Effector memory CD8-positive, alpha-beta T cell (primary cell): ENCODE results near the gene CHST12.
A peak's percentile ranks its signal among the peaks of the same experiment; 100 is the strongest.
"Not testable (repeated sequence)": the region's sequence is repeated elsewhere in the genome, so short reads cannot be mapped to it uniquely, and the experiment has no call there.

Experiments
- ATAC-seq: fragments of 150-1000 bp; cut with Tn5 transposase; replicated peaks from 2 replicates; pipeline ENCODE4 v1.10.0; 2021; ENCODE audit warnings: mild to moderate bottlenecking, moderate library complexity
- DNase-seq, 3 experiments: peaks; one replicate each; pipeline ENCODE4 v3.0.0; 2021
- H3K27ac Mint-ChIP-seq, 2 donors: one replicate each; pipeline ENCODE4 v1.8.0; 2022; ENCODE audit warnings: mild to moderate bottlenecking in 2 of 2, mixed read lengths in 2 of 2, moderate library complexity in 2 of 2
- H3K27me3 Mint-ChIP-seq, 2 donors: one replicate each; pipeline ENCODE4 v1.8.0; 2022; ENCODE audit warnings: mixed read lengths in 2 of 2
- H3K36me3 Mint-ChIP-seq: one replicate; pipeline ENCODE4 v1.8.0; 2022; ENCODE audit warnings: mild to moderate bottlenecking, moderate library complexity, mixed read lengths; ENCODE audit not compliant: insufficient read depth
- H3K4me1 Mint-ChIP-seq, 2 donors: one replicate each; pipeline ENCODE4 v1.8.0; 2022; ENCODE audit warnings: low read depth in 2 of 2, mixed read lengths in 2 of 2
- H3K4me3 Mint-ChIP-seq, 2 donors: one replicate each; pipeline ENCODE4 v1.8.0; 2022; ENCODE audit warnings: mild to moderate bottlenecking in 2 of 2, mixed read lengths in 2 of 2, moderate library complexity in 2 of 2
- H3K9me3 Mint-ChIP-seq, 2 donors: one replicate each; pipeline ENCODE4 v1.8.0; 2022; ENCODE audit warnings: mixed read lengths in 2 of 2

CHST12 gene

DNA sequence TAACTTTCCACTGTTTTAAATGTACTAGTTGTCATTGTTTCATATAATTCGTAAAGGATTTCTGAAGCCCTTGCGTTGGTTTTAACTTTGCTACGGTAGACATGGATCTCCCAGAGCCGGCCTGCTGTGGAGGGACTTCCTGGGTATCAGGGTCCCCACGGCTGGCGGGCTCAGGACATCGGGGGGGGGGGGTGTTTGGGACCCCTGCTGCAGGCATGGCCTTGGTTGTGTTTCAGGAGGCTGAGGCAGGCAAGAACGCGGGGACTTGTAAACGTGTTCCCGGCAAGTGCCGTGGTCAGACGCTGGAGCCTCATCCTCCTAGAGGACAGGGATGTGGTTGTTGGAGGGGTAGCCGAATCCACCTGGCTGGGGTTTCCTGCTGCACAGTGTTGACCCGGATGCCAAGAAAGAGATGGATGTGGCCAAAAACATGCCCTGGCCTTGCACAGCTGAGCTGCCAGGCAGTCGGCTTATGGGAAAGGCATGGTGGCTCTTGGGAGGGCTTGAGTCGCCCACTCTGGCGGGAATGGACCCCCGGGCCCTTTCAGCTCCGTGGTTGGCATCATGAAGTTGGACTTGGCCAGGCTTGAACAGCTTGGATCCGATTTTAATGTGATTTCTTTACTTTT, 21.4 kb upstream of the CHST12 start:
- no peak for DNase-seq
- no peak overlapping the region for H3K4me3 Mint-ChIP-seq
- peaks cover 50% of the 10 kb centered on the region for H3K36me3 Mint-ChIP-seq
- ATAC-seq = no peak
- no peaks in the 10 kb centered on the region for H3K27me3 Mint-ChIP-seq
- H3K9me3 Mint-ChIP-seq = no peaks in the 10 kb centered on the region
- peaks cover 11 to 14% of the 10 kb centered on the region in 2 donors for H3K4me1 Mint-ChIP-seq
- no peak overlapping the region for H3K27ac Mint-ChIP-seq

DNA sequence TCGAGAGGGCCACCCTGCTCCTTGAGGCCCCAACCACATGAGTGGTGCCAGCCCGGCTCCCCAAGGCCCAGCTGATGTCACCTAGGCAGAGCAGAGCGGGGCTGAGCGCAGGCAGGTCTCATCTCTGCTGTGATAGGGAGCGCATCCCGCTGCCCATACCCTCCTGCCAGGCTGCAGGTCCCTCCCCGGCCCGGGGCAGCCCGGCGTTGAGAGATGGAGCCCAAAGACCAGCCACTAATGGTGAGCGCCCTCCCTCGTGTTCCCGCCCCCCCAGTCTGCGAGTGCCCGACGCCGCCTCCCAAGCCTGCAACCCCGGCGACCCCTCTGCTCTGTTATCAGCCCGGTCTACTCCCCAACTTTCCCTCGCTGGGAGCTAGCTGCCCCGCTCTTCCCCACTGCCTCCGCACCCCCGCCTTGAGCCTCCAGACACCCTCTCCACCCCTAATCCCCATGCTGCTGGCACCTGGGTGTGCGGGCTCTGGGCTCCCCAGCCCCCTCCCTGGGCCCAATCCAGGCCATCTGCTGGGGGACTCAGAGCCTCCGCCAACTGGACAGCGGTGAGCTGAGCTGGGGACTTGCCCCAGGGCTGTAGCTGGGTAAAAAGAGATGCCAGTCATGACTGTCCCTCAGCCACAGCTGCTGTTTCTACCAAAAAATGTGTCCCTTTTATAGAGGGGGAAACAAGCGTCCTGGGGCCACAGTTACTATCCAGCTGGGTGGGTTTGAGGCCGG, 19.7 kb upstream of the CHST12 start:
- ATAC-seq = no peak
- no peaks in the 10 kb centered on the region for H3K27me3 Mint-ChIP-seq
- no peak overlapping the region for H3K4me3 Mint-ChIP-seq
- H3K9me3 Mint-ChIP-seq = no peaks in the 10 kb centered on the region
- peaks cover 2 to 3% of the 10 kb centered on the region in 2 donors for H3K4me1 Mint-ChIP-seq
- peaks cover 40% of the 10 kb centered on the region for H3K36me3 Mint-ChIP-seq
- H3K27ac Mint-ChIP-seq = peak overlapping the region in 1 of 2 donors; percentile 23
- DNase-seq = no peak

GRCh38 chr7:2384354-2385243, 18.8 kb upstream of the CHST12 start:
- H3K9me3 Mint-ChIP-seq = no peaks in the 10 kb centered on the region
- H3K27ac Mint-ChIP-seq = peak overlapping the region in 1 of 2 donors; percentile 23
- DNase-seq (no peak), ATAC-seq (no peak)
- peaks cover 0 to 2% of the 10 kb centered on the region in 2 donors for H3K4me1 Mint-ChIP-seq
- H3K27me3 Mint-ChIP-seq = no peaks in the 10 kb centered on the region
- H3K36me3 Mint-ChIP-seq = peaks cover 32% of the 10 kb centered on the region
- no peak overlapping the region for H3K4me3 Mint-ChIP-seq

DNA sequence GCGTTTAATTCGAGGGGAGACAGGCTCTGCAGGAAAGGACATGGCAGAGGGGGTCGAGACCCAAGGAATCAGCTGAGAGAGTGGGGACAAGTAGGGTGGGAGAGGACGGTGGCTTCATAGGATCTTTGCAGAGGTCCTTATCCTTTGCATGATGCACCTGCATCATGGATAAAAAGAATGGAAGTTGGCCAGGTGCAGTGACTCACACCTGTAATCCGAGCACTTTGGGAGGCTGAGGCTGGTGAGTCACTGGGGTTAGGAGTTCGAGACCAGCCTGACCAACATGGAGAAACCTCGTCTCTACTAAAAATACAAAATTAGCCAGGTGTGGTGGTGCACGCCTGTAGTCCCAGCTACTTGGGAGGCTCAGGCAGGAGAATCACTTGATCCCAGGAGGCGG, 17.3 kb upstream of the CHST12 start:
- not testable (repeated sequence) for H3K27me3 Mint-ChIP-seq, H3K4me3 Mint-ChIP-seq, ATAC-seq, H3K9me3 Mint-ChIP-seq, H3K4me1 Mint-ChIP-seq, DNase-seq
- Mint-ChIP-seq H3K27ac (peak overlapping the region; percentile 28 to 44), H3K36me3 (peaks cover 19% of the 10 kb centered on the region)

- Mint-ChIP-seq H3K4me3 (no peak overlapping the region), H3K9me3 (no peaks in the 10 kb centered on the region), H3K27ac (no peak overlapping the region), H3K27me3 (no peaks in the 10 kb centered on the region), H3K36me3 (peaks cover 9% of the 10 kb centered on the region), H3K4me1 (peaks cover 0 to under 1% of the 10 kb centered on the region in 2 donors)
- no peak for ATAC-seq
- DNase-seq = no peak
Observed at GRCh38 chr7:2386964-2387669, 16.3 kb upstream of the CHST12 start.

DNA sequence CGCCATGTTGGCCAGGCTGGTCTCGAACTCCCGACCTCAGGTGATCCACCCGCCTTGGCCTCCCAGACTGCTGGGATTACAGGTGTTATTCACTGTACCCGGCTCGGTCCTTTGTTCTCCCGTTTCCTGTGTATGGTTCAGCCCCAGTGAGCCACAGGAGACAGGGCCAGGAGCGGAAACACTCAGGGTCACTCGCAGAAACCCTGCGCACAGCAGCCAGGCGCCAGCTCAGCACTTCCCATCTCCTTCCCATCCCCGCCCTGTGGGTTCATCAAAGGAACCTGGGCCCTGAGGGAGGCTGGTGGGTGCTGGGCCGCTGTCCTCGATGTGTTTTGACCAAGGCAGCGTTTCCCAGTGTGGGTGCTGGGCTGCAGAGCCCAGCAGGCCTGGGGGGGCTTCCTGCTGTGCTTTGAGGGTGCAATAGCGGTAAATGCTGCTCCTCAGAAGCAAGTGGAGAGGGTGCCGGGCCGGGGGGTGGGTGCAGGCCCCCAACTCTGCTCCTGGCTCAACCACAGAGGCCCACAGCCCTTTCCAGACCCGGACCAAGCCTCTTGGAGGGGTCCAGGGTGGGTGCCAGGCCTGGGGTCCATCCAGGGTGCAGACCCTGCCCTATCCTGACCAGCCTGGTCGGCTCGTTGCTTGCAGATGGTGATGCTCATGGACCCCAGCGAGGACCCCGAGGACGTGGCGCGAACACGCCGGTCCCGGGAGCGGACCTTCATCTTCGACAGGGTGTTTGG, 15.3 kb upstream of the CHST12 start:
- Mint-ChIP-seq H3K36me3 (peaks cover 3% of the 10 kb centered on the region), H3K4me1 (peaks cover 0 to 1% of the 10 kb centered on the region in 2 donors), H3K4me3 (no peak overlapping the region), H3K9me3 (no peaks in the 10 kb centered on the region), H3K27ac (no peak overlapping the region), H3K27me3 (no peaks in the 10 kb centered on the region)
- ATAC-seq (no peak), DNase-seq (no peak)

DNA sequence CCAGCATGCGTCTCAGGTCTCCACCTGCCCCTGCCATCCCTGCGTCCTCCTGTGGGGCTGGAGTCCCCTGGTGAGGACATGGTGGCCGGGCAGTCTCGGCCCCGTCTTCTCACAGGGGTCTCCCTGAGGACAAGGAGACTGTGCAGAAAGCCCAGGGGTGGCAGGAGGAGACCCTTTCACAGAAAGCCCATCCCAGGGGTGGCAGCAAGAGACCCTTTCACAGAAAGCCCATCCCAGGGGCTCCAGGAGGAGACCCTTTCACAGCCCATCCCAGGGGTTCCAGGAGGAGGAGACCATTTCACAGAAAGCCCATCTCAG, 14.8 kb upstream of the CHST12 start:
- Mint-ChIP-seq H3K4me3 (no peak overlapping the region), H3K27ac (no peak overlapping the region), H3K27me3 (no peaks in the 10 kb centered on the region), H3K36me3 (peaks cover 3% of the 10 kb centered on the region), H3K4me1 (peaks cover 0 to 1% of the 10 kb centered on the region in 2 donors), H3K9me3 (no peaks in the 10 kb centered on the region)
- no peak for ATAC-seq
- DNase-seq = no peak

DNA sequence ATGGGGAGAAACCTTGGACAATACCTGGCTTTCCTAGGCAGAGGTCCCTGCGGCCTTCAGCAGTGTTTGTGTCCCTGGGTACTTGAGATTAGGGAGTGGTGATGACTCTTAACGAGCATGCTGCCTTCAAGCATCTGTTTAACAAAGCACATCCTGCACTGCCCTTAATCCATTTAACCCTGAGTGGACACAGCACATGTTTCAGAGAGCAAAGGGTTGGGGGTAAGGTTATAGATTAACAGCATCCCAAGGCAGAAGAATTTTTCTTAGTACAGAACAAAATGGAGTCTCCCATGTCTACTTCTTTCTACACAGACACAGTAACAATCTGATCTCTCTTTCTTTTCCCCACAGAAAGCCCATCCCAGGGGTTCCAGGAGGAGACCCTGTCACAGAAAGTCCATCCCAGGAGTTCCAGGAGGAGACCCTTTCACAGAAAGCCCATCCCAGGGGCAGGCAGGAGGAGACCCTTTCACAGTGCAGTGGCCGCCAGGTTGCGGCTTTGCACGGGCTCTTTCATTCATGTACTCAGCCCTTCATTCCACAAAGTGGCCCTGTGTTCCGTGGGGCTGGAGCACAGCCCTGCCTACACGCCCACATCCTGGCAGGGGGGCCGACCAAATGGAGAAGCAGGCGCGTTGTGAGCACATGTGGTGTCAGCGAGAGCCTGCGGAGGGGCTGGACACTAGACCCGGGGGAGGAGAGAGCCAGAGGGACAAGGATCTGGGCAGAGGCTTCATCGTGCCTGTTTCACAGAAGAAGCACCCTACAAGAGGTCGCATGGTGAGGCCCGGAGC, 13.2 kb upstream of the CHST12 start:
- not testable (repeated sequence) for H3K4me3 Mint-ChIP-seq, ATAC-seq, H3K4me1 Mint-ChIP-seq, H3K9me3 Mint-ChIP-seq, H3K27ac Mint-ChIP-seq, H3K27me3 Mint-ChIP-seq, H3K36me3 Mint-ChIP-seq, DNase-seq

GRCh38 chr7:2393706-2394105, 9.7 kb upstream of the CHST12 start:
- Mint-ChIP-seq H3K9me3 (no peaks in the 10 kb centered on the region), H3K27ac (peak overlapping the region in 1 of 2 donors; percentile 81), H3K4me1 (peaks cover 0 to 7% of the 10 kb centered on the region in 2 donors), H3K27me3 (no peaks in the 10 kb centered on the region), H3K4me3 (no peak overlapping the region), H3K36me3 (no peaks in the 10 kb centered on the region)
- no peak for ATAC-seq
- no peak for DNase-seq

DNA sequence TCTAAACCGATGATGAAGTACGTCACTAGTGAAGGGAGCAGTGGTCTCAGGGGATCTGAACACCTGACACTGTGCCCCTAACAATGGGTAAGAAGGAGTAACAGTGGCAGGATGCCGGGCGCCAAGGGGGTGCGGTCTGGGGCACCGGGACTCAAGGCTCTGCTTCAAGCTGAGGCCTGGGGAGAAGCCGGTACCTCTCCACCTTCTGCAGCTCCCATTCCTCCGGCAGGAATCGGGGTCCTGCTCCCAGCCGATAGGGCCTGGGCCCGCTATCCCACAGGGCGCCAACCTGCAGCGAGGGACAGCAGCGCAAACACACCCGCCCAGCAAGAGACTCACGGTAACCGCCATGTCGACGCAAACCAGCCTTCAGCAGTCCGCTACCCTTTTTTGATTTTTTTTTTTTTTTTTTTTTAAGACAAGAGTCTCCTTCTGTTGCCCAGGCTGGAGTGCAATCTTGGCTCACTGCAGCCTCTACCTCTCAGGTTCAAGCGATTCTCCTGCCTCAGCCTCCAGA, 8.8 kb upstream of the CHST12 start:
- ATAC-seq (no peak), DNase-seq (no peak)
- Mint-ChIP-seq H3K27me3 (no peaks in the 10 kb centered on the region), H3K36me3 (no peaks in the 10 kb centered on the region), H3K27ac (no peak overlapping the region), H3K4me1 (peaks cover 3 to 10% of the 10 kb centered on the region in 2 donors), H3K4me3 (no peak overlapping the region), H3K9me3 (no peaks in the 10 kb centered on the region)

- no peaks in the 10 kb centered on the region for H3K27me3 Mint-ChIP-seq
- H3K9me3 Mint-ChIP-seq = no peaks in the 10 kb centered on the region
- H3K36me3 Mint-ChIP-seq = peaks cover 9% of the 10 kb centered on the region
- no peak for ATAC-seq
- H3K27ac Mint-ChIP-seq = peak overlapping the region in 1 of 2 donors; percentile 81
- H3K4me3 Mint-ChIP-seq = no peak overlapping the region
- H3K4me1 Mint-ChIP-seq = peaks cover 16 to 18% of the 10 kb centered on the region in 2 donors
- DNase-seq = no peak
Observed at GRCh38 chr7:2398506-2398905, 4.9 kb upstream of the CHST12 start.
